Measurements from ENCODE around the gene DNAJC5.

Gene DNAJC5

DNA sequence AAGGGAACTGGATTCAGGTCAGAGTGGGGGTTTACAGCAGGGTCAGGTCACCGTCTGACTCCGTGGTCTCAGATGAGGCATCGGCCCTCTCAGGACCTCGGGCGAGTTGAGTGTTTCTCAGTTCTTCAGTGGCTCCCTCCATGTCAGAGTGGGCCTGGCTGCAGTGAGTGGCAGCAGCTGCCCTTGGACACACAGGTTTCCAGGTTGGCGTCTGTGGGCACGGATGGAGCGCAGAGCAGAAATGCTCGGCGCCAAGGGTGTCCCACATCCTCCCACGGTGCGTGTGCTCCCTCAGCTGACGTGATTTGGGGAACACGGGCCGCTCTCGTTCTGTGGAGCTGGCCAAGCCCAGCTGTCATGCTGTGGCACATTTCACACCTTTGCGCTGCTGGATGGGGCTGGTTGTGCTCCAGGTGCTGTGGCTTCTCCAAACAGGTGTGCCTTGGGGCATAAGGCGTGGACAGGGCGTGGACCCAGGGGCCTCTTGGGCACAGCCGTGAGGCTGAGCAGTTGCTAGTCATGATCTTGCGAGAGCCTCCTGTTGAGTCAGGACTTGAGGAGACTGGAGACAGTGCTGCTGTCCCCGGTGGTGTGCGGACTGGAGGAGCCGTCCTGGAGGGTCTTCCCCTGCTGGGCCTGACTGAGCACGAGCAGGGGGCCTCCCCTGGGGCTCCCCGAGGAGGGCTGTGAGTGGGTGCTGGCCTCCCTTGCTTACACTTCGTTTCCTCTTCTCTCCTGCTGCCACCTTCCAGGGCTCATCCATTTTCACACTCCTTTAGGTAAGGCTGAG, 9.5 kb upstream of the DNAJC5 start:
- no peak for DNase-seq

DNA sequence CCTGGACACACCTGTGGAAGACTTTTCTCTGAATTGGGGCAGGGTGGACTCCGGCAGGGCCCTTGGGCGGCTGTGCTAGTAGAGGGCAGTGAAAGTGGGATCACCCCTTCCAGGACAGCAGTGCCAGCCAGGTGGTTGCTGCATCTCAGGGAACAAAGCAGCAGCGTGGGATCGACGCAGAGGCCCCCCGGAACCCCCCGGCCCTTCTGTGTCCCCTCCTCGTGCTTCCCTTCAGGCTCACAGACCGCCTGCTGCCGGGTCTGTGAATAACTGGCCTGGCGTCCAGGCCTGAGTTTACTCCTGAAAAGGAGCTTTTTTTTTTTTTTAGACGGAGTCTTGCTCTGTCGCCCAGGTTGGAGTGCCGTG, 8.9 kb upstream of the DNAJC5 start:
- no peak for DNase-seq

DNA sequence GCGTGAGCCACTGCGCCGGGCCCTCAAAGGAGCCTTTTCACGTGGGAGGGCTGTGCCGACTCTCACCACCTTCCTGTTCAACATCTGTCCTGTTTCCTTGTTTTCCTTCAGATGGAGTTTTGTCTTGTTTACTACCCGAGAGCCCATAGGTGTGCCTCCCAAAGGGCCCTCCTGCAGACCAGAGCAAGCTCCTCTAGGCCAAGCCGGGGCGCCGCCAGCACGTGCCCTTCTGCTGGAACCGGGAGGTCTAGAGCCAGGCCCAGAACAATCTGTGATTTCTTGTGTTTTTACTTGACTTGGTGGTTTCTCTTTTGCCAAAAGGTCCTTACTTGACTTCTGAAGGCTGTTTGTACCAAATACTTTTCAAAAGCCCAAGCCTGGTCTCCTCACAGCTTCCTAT, 8.0 kb upstream of the DNAJC5 start:
- DNase-seq, result no peak

DNA sequence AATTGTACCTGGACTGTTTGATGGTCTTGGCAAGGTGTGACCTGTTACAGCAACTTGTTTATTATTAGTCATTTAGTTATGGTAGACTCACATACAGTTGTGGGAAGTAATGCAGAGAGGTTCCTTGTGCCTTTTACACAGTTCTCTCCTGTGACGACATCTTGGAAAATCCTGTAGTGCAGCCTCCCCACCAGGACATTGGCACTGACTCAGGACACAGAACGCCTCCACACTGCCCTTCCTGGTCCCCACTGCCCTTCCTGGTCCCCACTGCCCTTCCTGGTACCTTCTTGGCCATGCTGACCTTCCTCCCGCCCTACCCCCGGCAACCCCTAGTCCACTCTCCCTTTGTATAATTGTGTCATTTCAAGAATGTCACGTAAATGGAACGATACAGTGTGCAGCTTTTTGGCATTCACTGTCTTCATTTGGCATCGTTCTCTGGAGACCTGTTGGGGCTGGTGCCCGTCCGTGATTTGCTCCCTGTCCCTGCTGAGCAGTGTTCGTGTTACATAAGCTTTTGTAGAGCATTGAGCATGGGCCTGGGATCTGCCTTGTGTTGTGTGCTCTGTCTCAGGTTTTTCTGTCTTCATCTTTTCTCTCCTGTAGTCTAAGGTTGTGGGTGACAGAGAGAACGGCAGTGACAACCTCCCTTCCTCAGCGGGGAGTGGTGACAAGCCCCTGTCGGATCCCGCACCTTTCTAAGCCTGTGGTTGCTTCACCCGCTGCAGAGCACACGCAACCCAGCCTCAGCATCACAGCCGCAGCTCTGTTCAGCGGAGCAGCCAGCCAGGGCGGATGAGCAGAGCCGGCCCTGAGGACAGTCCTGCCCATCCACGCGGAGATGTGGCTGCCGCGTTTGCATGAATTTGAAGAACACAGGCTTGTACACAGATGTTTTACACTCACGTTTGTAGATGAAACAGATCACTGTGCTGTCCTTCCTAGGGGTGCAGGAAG, 5.4 kb upstream of the DNAJC5 start:
- DNase-seq, result no peak

DNA sequence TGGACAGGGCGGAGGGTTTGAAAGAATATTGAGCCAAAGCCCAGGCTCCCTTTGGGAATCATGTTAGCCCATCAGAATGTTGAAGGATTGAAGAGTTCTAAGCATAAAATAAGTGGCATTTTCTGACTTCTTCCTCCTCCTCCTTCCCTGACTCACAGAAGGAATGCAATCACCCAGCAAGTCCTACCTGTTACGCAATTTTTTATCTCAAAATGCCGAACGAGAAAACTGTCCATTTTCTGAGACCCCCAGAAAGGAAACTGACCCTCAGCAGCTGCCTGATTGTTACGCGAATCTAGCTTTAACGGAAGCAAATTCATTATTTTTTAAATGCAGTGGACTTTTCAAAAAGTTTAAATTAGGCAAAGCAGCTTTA, 4.7 kb upstream of the DNAJC5 start:
- DNase-seq, result no peak

DNA sequence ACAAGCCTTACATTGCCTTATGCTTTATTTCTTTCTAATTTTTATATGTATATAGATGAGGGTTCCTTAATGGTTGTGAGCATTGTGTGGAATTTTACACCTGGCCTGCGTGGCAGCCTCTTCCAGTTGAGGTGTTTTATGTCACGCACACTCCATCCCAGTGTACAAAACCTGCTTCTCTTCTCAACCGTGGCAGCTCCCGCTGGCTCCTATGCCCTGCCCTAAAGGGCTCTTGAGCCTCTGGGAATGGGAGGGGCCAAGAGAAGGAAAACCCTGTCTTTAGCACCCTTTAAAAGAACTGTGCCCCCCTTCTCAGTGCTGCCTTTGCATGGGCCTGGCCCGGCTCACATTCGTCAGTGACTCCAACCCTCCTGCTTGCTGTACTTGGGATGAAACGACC, 4.3 kb upstream of the DNAJC5 start:
- DNase-seq, result no peak

DNA sequence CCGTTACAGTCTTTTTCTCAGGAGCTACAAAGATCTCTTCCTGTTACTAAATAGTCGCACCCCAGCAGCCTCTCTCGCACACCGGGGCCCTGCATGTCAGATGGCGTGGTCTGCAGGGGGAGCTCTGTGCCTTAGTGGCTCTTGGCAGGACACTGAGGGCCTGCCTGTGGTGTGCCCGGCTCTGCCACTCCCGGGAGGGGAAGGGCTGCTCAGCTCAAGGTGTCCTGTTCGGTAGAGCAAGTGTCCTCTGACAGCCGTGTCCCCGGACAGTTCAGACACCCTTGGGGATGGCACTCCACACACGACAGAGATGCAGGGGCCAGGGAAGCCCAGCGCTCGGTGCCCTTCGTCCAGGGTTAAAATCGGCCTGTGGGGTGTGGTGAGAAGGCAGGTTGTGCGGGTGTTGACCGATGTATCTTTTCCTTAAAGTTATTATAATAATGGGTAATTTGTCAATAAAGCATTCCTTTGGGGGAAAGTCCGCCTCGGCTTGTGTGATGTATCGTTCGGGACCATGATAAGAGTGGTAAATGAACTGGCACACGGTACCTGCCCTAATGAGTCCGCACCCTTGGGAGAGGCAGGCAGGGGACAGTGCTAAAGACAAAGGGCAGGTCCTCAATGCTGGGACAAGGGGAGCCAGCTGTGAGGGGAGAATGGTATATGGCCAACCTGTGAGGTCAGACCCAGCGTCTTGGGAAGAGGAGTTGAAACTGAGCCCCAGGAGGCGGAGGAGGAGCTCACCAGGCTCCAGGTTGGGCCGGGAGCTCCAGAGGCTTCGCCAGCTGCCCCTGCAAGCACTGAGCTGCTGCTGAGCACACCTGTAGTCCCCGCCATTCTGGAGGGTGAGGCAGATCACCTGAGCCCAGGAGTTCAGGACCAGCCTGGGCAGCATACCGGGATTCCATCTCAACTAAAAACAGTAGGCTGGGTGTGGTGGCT, 3.6 kb upstream of the DNAJC5 start:
- no peak for DNase-seq

DNA sequence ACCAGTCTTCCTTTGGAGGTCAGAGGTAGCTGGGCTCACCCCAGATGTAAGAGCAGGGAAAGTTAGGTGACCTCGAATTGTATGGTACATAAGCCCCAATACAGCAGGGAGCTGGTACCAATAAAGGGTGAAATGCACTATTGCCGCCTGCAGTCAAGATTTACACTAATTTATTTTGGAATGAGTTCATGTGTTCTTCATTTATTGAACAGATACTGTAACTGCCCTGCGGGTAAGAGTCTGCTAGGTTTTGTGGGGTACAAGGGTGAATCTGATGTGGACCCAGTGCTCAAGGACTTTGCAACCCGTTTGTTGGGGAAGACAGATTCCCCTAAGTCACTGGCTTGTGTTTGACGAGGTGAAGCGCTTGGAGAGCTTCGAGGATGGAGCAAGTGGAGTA, 2.5 kb upstream of the DNAJC5 start:
- no peak for DNase-seq

DNA sequence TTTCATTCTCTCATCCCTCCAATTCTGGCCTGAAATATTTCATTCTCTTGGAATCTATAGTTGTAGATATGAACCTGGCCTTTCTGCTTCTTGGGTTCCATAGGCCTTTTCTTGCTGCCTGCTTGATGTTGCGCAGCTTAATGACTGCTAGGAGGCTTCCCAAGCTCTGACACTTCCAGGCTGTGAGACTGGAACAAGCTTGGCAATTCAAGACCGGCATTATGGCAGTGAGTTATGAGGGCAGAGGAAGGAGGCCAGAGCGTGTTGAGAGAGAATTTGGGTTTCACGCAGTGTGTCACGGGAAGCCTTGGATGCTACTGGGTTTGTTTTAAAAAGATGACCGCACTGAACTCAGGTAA, 948 bp upstream of the DNAJC5 start:
- no peak for DNase-seq

DNA sequence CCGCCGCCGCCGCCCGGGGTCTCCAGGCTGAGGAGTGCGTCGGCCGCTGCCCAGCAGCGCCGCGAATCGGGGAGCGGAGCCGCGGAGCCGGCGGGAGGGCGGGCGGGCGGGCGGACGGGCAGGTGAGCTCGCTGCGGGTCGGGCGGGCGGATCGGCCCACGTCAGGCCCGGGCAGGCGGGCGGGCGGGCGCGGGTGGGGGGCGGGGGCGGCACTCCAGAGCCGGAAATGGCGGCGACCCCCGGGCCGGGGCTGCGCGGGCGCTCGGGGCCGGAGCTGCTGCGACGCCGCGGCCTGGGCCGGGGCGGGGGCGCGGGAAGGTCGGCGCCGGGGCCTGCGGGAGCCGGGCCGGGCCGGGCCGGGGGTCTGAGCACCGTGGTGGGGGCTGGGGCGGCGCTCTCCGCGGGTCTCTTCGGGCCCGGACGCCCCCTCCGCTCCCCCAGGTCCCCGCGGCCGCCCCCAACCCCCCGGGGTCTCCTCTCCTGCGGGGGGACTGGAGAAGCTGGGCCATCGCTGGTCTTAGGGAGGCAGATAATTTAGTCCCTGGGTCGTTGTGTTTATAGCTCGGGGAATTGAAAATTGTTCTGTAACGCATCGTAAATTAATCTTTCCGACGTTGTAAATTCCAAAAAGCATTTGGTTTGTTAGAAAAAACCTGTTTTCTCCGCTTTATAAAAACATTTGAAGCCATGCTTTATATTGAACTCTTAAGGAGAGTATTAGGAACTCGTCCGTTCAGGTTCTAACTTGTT, 451 bp downstream of the DNAJC5 start:
- DNase-seq, result no peak

DNA sequence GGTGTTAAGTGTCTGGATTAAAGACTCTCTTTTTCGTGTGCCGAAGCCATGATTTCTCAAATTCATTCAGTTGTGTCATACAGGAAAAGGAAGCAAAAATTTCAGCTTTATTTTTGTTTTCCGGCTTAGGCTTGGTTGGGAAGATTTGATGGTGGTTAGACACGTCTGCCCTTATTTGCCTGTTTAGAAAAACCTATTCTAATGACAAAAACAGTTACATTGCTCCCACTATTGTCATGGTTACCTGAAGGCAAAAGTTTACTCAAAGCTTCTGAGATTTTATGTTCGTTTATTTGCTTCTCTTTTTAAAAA, 982 bp downstream of the DNAJC5 start:
- DNase-seq, result no peak

DNA sequence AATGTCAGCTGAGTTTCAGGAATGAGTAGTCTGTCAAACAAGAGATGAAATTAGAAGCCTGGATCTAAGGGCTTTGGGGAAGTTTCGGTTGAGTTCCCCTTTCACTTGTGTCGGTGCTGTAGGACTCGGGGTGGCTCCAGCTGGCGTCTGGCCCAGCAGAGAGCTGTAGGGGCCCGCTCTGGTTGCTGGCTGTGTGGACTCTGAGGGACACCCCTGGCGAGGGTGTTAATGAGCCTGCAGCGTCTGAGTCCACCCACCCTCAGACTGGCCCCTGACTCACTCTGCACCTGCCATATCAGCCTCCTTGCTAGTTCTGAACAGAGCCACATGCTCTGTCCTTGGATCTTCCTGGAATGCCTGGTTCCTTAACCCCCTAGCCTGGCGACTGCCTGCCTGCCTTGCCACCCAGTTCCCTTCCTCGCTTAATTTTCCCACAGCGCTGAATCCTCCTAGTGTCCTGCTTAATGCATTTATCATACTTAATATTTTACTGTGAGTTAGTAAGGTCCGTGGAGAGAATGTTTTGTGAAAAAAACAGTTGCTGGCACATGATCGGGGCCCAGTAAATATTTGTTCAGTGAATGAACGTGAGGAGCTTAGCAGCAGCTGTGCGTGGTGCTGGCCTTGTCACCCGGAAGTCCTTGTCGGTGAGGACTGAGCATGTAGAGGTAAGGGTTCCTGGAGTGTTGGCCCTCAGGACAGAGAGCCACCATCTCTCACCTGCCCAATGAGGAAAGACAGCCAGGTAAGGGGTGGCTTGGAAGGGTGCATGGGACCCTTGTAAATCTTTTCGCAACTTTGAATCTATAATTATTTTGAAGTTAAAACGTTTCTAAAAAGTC, 1.6 kb downstream of the DNAJC5 start:
- no peak for DNase-seq

DNA sequence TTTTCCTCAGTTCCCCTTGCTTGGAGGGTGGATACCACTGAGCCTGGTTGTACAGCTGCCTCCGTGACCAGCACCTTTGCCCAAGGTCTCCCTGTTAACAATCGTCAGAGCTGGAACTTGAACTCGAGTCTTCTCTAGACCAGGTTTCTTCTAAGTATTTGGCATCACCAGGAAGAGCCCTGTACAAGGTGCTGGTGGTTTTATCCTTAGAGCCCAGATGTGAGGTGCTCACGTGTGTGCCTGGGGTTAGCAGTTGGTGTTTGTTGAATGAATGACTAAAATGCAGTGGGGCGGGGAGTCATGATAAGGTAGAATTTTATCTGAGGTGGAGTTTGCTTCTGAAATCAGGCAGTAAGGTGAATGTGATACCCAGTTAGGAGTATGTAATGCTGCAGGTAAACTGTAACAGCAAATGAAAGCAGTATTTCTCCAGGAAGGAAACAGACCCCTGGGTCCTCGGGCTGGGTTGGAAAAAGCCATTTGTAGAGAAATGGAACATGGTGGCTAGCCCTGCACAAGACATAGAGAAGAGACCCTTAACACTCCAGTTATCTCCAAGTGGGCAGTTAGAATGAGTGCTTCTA, 3.1 kb downstream of the DNAJC5 start:
- DNase-seq, result no peak

DNA sequence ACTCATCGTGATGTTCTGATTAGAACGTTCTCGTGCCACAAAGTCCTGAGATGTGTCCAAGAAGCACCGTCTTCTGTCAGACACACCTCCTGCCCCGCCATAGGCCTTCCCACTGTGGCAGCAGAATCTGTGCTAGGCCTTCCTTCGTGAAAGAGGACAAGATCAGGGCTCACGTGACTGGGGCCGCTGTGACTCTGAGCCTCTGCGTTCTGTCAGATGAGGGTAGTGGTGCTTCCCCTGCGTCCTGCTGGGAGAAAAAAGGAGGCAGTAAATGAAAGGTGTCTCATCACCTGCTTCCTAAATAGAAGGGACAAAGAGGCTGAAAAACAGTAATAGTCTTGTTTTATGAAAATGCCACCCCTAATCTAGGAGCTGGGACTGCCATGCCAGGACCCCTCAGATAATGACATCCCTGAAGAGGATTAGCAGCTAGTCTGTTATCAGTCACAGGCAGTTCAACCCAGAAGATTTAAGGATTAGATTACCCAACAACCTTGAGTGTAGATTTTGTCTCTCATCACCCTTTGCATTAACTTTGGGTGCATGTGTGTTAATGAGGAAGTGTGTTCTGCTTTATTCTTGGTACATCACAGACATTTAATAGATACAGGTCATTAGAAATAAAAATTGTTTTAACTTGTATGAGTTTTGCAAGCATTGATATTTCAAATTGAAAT, 4.1 kb downstream of the DNAJC5 start:
- DNase-seq, result no peak

DNA sequence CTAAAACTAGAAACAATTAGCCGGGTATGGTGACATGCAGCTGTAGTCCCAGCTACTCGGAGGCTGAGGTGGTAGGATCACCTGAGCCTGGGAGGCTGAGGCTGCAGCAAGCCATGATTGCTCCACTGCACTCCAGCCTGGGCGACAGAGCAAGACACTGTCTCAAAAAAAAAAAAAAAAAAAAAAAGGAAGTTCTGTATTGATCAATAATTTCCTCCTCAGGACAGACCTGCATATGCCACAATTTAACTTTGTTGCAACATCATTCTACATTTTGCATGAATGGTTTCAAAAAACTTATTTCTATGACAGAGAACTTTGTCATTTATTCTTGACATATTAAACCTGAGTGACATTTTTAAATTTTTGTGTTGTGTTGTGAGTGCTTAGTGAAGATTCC, 5.5 kb downstream of the DNAJC5 start:
- DNase-seq, result no peak

DNA sequence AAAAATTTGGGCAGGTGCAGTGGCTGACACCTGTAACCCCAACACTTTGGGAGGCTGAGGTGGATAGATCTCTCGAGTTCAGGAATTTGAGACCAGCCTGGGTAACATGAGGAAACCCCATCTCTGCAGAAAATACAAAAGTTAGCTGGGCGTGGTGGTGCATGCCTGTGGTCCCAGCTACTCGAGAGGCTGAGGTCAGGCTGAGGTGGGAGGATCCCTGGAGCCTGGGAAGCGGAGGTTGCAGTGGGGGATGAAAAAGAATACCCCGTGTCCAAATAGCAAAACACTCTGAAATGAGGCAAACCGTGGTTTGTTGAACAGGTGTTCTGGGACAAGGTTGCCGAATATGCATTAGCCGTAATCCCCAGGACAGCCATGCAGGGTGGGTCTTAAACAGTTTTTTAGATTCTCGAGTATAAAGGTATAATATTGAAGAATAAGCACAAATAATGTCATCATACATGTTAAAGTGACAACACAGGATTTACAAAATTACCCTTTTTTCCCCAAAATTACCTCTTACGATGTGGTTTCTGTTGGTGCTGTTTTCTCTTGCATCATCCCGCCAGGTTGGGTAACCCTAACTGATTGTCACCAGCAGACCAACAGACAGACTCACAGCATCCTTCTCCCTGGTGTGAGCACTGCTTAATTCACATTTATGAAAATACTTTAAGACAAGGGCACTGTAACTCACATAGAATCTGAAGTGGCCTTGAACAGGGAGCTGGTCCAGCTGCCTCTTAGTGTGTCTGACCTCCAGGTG, 9.1 kb downstream of the DNAJC5 start:
- DNase-seq, result no peak

DNA sequence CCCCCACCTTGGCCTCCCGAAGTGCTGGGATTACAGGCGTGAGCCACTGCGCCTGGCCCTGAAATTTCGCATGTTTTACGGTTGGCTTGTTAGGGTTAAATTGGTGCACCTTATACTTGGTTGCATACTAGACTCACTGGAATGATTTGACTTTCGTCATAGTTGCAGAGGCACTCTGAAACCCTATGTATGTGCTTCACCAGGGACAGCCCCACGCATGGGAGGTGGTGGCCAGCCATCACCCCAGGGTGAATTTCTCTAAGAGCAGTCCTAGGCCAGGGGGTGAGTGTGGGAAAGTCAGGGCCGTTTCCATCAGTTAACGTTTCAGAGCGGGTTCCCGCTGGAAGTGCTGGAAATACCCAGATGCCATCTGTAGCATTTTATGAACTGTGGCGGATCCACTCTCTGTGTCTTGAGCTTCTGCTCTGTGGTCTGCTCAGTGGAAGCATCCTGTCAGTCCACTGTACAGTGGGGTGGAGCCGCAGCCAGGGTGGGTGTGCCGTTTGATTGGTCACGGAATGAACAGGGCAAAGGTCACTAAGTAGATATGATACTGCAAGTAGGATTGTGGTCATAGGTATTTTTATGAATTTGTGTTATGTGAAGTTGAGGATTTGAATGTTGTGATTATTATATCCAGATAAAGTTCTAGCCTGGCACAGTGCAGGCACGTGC, 13.2 kb downstream of the DNAJC5 start:
- no peak for DNase-seq

DNA sequence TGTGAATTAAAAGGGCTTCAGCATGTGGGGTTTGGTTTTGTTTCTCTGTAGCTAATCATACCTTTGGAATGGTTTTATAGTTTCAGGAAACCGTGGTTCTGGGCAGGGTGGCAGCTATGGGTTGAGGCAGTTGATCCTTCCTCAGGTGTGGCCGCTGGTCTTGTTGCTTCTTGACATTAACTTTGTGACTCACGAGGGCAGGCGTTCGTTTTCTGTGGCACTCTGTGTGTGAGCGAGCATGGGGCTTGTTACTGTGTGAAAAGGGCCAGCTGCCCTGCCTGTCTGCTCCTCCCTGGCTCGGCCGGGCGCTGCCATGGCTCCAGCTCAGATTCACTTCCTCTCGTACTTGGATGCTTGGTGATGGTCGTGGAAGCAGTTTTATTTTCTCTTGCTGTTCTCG, 16.2 kb downstream of the DNAJC5 start:
- no peak for DNase-seq

DNA sequence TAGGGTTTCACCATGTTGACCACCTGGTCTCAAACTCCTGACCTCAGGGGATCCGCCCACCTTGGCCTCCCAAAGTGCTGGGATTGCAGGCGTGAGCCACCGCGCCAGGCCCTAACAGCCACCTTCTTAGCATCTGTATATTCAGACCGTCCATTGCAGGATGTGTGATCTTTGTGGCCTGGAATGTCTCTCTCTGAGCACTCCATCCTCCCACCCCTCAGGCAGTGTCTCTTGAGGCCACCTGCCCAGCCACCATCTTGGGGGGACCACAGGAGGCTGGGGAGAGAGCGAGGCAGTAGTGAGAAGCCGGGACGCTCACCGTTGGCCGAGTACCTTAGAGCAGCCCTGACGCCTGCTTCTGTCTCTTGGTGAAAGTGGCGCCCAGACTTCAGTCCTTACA, 18.8 kb downstream of the DNAJC5 start:
- no peak for DNase-seq
